ENCODE measurements around the gene TRIO.
"Not testable (repeated sequence)": the region's sequence is repeated elsewhere in the genome, so short reads cannot be mapped to it uniquely, and the experiment has no call there.

The TRIO gene

GRCh38 chr5:14415024-14415697 lies 272.0 kb downstream of the TRIO start:
- no peak for DNase-seq (ENCODE audit: low spot score)

DNA sequence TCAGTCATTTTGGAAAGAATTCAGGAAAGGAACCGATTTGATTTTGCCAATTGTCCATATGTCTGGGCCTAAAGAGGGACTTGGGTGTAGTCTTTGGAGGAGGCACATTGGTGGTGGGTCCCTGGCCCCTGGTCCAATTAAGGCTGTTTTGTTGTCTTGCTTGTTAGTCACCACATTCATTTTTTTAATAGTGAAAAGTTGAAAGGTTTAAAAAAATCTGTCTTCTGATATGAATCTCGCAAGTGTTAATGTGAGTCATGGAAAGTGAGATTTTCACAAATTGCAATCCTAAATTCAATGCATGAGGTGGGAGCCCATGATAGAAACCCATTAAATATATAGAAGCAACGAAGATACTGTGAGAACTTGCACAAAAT lies 272.5 kb downstream of the TRIO start:
- DNase-seq (ENCODE audit: low spot score) = no peak

DNA sequence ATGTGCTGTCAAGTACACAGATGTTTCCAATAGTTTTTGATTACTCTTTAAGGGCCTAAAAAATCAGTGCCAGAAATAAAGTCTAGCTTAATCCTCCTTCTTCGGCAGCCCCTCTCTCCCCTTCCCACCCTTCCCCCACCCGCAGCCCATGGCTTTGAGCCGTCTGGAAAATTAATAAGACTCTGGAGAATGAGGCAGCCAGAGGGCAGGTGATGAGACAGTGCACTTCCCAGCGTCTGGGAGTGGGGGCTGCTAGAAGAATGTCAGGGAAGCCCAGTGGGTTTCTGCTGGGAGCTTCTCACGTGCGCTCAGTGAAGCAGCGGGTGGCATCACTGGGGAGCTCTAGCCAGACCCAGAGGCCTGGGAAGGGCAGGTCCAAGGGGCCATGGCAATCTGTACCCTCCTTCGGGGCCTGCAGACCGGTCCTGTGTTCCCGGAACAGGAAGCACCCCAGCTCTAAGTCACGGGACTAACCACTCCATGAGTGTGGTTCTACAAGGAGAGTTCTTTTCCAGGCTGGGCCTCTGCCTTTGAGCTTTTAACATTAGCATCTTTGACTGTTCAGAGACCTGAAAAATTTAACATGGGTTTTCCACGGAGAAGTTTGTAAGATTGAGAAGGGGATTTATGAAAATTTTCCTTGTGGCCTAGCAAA lies 273.6 kb downstream of the TRIO start:
- DNase-seq (ENCODE audit: low spot score) = no peak

GRCh38 chr5:14417276-14417730 lies 274.2 kb downstream of the TRIO start:
- DNase-seq (ENCODE audit: low spot score) = no peak

DNA sequence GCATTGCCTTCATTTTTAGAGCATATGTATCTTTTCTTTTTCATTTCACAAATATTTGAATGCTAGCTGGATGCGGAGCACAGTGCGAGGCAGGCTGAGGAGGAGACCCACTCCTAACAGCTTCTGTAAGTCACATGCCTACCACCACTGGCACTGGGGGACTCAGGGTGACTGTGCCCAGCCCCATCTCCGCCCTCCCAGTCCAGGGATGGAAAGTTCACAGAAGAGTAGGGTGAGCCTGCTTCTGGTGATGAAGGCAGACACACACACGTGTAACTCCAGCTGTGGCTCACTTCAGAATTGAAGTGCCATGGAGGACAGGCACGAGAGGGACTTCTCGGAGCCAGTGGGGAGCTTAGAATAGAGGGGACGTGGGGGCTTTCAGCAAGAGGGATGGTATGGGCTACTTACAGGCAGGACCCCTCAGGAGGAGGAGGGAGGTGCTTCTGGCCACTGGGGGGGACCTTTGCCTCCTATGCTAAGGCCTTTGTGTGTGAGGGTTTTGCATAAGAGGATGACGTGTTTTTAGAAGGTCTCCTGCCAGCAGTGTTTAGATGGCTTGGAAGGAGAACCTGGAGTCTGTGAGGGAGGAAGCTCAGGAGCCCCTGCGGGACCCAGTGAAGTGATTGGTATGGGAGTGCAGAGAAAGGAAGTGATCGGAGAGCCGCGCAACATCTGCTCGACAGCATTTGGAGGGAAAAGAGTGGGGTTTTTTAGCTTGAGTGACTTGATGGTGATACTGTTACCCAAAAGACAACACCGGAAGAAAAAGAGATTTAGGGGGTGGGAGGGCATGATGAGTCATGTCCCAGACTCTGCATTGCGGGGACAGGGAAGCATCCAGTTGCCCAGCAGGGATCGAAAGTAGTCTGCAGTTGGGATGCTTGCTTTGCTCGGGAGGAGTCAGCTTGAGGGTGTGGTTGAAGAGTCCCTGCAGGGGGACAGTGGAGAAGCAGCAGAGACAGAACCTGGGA lies 274.9 kb downstream of the TRIO start:
- no peak for DNase-seq (ENCODE audit: low spot score)

DNA sequence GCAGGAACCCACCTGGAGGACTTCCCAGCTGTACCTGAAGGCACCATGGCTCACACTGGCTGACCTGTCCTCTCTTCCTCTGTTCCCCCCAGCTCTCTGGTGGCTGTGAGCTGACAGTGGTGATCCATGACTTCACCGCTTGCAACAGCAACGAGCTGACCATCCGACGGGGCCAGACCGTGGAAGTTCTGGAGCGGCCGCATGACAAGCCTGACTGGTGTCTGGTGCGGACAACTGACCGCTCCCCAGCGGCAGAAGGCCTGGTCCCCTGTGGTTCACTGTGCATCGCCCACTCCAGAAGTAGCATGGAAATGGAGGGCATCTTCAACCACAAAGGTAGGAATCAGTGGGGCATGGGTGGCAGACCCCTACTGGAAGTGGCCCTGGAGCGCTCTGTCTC lies 276.5 kb downstream of the TRIO start:
- no peak for DNase-seq (ENCODE audit: low spot score)

DNA sequence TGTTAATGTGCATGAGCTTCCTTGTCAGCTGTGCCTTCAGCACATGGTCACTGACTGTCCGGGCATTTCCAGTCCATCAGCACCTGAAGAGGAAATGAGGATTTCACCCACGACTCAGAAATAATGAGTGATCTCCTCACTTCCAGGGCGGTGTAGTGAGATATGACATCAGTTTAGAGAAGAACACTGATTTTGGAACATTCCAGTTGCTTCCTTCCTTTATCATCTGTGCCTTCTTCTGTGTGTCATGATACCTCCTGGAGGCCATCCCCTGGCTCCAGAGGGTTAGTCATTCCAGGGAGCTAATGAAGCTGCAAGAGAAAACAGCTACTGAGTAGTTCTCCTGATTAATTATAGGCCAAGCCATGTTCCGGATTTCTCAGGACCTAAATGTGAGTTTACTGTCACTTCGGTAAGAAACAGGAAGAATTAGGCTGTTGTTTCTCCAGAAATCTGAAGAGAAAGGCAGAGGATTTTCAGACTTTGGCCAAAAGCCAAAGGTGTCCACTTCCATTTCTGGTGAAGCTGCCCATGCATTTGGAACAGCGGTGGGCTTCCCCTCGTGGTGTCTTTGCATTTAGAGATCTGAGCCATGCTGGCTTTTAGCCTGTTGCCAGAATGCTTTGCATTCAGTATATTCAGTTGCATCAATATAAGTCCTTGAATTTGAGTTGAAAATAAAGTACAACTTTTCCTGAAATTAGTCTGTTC lies 277.1 kb downstream of the TRIO start:
- DNase-seq (ENCODE audit: low spot score) = no peak

DNA sequence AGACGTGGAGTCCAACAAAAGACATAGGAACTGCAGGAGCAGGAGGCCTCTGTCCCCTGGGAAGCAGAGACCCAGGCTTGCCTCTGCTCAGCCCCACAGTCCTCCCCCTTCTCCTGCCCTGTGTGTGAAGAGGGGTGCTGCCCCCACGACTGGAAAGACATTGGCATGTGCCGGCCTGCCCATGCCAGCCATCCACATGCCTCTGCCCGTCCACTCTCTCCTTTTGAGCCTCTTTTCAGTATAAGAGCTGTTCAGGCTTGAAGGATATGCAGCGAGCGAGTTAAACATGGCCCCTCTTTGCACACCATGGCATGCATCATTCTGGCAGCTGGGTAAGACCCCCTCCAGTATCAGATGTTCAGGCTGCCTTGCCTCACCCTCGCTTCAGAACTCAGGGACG lies 278.7 kb downstream of the TRIO start:
- no peak for DNase-seq (ENCODE audit: low spot score)

DNA sequence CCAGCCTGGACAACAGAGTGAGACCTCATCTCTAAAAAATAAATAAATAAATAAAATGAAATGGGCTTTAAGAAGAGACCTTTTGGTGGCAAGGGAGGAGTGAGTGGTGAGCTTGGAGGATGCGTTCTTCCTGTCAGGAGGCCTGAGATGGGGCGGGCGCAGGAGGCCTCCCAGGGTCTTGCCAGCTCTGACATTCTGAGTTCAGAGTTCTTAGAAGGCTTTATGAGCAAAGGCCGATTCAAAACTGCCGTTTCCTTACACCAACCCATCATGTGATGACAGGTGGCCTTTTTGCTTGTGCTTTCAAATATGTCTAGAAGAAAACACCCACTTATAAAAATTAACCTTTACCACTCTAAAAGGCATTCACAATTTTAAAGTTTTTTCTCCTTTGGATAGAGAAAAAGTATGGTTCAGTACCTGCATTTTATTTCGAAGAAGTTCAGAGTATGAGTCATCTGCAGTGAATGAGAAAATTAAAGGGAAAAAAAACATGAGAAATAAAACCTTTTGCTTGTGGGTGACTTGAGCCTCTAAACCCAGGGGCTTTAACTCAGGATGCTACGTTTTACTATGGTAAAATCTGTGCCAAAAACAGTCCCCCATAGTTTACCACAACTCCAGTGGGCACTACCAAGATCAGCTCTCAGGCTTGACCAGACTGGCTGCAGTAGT lies 281.0 kb downstream of the TRIO start:
- DNase-seq (ENCODE audit: low spot score) = no peak

GRCh38 chr5:14425559-14425958 lies 282.4 kb downstream of the TRIO start:
- DNase-seq (ENCODE audit: low spot score) = no peak

DNA sequence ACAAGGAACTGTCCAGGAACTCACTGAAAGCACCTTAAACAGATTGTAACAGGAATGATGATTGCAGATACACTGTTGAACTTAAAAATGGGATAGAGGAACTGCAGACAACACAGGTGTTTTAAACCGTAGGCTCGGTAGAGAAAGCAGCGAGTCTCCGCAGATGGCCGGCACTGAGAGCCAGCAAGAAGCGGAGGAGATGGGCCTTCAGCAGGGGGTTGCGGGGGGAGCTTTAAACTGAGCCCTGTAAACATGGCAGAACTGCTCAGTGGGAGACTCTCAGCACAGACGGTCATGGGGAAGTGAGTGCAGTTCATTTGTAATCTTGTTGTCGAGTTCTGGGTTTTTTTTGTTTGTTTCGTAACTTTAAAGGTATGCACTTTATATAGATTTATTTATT lies 283.4 kb downstream of the TRIO start:
- DNase-seq (ENCODE audit: low spot score) = no peak

DNA sequence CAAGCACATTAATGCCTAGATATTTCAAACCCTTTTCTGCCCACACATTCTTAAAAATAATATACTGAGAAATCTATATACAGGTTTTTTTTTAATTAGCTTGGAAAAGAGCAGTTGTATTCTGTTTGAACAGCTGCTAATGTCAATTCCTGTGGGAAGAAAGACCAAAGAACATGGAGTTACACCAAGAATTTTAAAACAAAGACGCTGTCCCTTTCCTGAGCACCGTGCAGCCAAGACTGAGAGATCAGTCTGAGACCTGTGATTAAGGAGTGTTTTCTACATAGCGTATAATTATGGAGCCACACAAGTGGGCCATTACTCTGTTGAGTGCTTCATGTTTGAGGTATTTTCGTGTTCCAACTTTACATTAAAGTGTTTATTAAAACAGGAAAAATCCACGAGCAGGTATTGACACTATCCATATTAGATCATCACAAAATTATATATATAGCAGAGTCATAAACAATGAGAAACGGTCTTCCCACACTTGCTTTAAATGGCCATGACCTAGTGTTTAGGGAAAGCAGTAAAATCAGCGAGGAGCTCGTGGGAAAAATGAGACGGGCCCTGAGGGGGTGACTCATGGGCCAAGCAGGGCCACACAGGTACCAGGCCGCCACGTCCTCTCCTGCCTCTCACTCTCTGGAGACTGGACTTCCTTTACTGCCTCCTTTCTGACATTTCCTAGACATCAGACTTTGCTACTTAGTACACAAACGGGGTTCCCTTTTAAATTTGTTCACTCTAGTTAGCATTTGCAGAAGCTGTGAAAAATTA lies 285.4 kb downstream of the TRIO start:
- no peak for DNase-seq (ENCODE audit: low spot score)

DNA sequence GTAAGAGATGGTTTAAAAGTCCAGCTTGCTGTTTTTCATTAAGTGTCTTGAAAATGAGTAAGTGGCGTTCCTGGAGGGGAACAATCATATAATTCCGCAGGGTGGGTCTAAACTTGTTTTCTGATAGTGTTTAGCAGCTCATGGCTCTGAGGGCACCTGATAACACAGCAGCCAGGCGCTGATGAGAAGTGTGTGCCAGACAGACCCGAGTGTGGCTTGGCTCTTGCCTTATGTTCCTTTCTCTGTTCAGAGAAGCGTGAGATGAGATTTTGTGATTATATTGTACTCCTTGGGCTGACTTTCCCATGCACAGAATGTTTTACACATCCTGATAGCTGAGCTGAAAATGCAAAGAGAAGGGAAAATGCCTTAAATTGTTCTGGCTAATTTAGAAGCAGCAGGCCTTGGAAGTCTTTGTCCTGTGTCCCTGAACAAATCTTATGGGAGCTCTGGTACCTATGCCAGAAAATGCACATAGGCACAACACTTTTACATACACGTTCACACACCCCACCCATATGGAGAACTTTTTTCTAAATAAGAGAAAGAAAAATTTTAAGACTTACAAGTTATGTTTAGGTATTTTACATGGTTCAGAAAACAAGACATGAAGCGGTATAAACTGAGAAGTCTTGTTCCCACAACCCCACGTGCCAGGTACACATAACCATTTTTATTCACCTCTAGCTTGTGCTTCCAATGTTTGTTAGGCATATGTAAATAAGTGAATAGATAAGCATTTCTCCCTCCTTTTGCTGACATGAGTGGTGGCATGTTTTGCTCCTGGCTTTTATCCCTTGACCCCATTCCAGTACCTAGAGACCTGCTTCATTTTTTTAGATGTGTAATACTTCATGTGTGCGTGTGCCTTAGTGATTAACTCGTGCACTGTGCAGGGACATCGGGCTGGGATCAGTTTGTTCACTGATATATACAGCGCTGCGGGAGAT lies 286.2 kb downstream of the TRIO start:
- no peak for DNase-seq (ENCODE audit: low spot score)

- DNase-seq (ENCODE audit: low spot score) = no peak
These were observed 288.4 kb downstream of the TRIO start for GRCh38 chr5:14431534-14431933.

DNA sequence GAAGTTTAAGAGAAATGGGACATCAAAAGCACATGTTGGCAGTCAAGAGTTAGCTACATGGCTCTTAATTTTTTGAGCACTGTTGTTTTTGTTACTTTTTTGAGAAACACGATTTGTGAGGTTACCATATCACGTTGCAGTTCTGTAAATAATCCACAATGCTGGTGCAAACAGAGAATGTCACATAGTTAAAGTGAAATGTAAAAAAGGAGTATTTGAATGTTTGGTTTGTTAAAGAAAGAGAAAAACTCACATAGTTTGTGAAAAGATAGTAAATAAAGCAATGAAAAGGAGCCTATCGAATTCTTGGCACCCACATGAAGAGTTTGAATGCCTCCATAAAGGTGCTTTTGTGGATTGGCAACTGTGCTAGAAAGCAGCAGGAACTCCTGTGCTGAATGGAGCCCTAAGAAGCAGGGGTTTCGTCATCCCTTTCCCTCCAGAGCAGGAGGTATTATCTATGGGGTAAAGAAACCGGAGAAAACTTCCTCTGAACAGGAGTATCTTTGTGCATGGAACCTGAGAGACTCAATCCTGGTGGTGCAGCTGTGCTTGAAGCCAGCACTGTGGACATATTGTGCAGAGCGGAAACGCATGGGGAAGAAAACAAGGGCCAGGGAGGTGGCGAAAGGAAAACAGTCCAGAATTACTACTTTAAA lies 289.9 kb downstream of the TRIO start:
- DNase-seq (ENCODE audit: low spot score) = no peak

GRCh38 chr5:14435481-14435880 lies 292.3 kb downstream of the TRIO start:
- DNase-seq (ENCODE audit: low spot score) = no peak

GRCh38 chr5:14436122-14436521 lies 293.0 kb downstream of the TRIO start:
- not testable (repeated sequence) for DNase-seq (ENCODE audit: low spot score)

GRCh38 chr5:14436801-14437542 lies 293.8 kb downstream of the TRIO start:
- no peak for DNase-seq (ENCODE audit: low spot score)

All from iPS-NIHi11 (cell line).